Endodermal cell (in vitro differentiated cells): ENCODE data around the gene PCGF6. TPM values are rescaled to one million over a fixed set of nuclear protein-coding genes. Genes with fewer than 3 reads are reported as not detected.
"Not testable (repeated sequence)": the region's sequence is repeated elsewhere in the genome, so short reads cannot be mapped to it uniquely, and the experiment has no call there.

Experiments used
- DNase-seq: peaks from one replicate; pipeline ENCODE4 v3.0.0-alpha.2; 2017
- H3K27ac ChIP-seq: 2 replicates; pipeline ENCODE4 v1.5.1; 2013; ENCODE audit warnings: mild to moderate bottlenecking, low read depth, low read length, moderate library complexity
- H3K27me3 ChIP-seq: 2 replicates; pipeline ENCODE4 v1.6.1; 2013; ENCODE audit warnings: mild to moderate bottlenecking, low read length, moderate library complexity; ENCODE audit not compliant: insufficient read depth, control insufficient read depth, poor library complexity, severe bottlenecking
- H3K36me3 ChIP-seq: 2 replicates; pipeline ENCODE4 v1.7.0; 2013; ENCODE audit warnings: mild to moderate bottlenecking, low read length, moderate library complexity; ENCODE audit not compliant: control insufficient read depth, insufficient read depth
- H3K4me1 ChIP-seq: one replicate; pipeline ENCODE4 v1.7.0; 2013; ENCODE audit warnings: low read length; ENCODE audit not compliant: control insufficient read depth, insufficient read depth
- H3K4me3 ChIP-seq: 2 replicates; pipeline ENCODE4 v1.5.1; 2013; ENCODE audit warnings: mild to moderate bottlenecking, low read length, moderate library complexity
- H3K9ac ChIP-seq: 2 replicates; pipeline ENCODE4 v1.6.1; 2013; ENCODE audit warnings: mild to moderate bottlenecking, low read length, moderate library complexity; ENCODE audit not compliant: poor library complexity, severe bottlenecking; ENCODE audit errors: extremely low read depth
- H3K9me3 ChIP-seq: 2 replicates; pipeline ENCODE4 v1.6.1; 2013; ENCODE audit warnings: mild to moderate bottlenecking, low read length, moderate library complexity; ENCODE audit not compliant: control insufficient read depth
- H3K27ac Mint-ChIP-seq: 2 replicates; pipeline ENCODE4 v1.8.0; 2020; ENCODE audit warnings: mixed read lengths
- H3K27me3 Mint-ChIP-seq: 2 replicates; pipeline ENCODE4 v1.8.0; 2021; ENCODE audit warnings: mild to moderate bottlenecking, mixed read lengths; ENCODE audit not compliant: insufficient read depth
- H3K36me3 Mint-ChIP-seq: 2 replicates; pipeline ENCODE4 v1.8.0; 2020; ENCODE audit warnings: low read depth, mixed read lengths
- H3K4me1 Mint-ChIP-seq: 2 replicates; pipeline ENCODE4 v1.8.0; 2020; ENCODE audit warnings: mixed read lengths
- H3K4me3 Mint-ChIP-seq: 2 replicates; pipeline ENCODE4 v1.8.0; 2020; ENCODE audit warnings: mild to moderate bottlenecking, moderate library complexity, mixed read lengths
- H3K9me3 Mint-ChIP-seq: 2 replicates; pipeline ENCODE4 v1.8.0; 2020; ENCODE audit warnings: mild to moderate bottlenecking, mixed read lengths
- WGBS, 2 experiments: methylation state at CpG; one replicate each; pipeline versions ENCODE4 v1.1.5 to v1.1.7; 2013; ENCODE audit warnings: missing lambda C conversion rate in 2 of 2, mixed read lengths in 1 of 2; ENCODE audit not compliant: insufficient coverage in 1 of 2, insufficient read length in 1 of 2; 5-methylcytosine and 5-hydroxymethylcytosine counted together
- total RNA-seq, 2 donors: library from RNA; stranded (reverse); fragmentation: NEBNext Ultra II Directional in 1 of 2; extraction: Animal tissue kit (Norgen Biotek cat#: 25700) in 1 of 2; gene quantifications; 2 replicates in 1 of 2; 3 replicates in 1 of 2; pipeline ENCODE4 v1.2.1, GENCODE V29; 2021
- TF ChIP-seq, protein P1 (sequence below): fragments of 200-600 bp; sonication (generic); conservative IDR thresholded peaks from 2 replicates; pipeline ENCODE4 v1.5.0; 2021; ENCODE audit warnings: antibody characterized with exemption, mild to moderate bottlenecking

PCGF6 gene
- total RNA-seq, 2 donors from 2014 or later: 18.9 to 20.5 TPM

- Histone ChIP-seq H3K4me1 (no peaks in the 10 kb centered on the region), H3K9me3 (no peaks in the 10 kb centered on the region), H3K27me3 (no peaks in the 10 kb centered on the region), H3K9ac (no peak overlapping the region), H3K4me3 (no peak overlapping the region), H3K27ac (no peak overlapping the region), H3K36me3 (no peaks in the 10 kb centered on the region)
- TF ChIP-seq, protein P1, sequence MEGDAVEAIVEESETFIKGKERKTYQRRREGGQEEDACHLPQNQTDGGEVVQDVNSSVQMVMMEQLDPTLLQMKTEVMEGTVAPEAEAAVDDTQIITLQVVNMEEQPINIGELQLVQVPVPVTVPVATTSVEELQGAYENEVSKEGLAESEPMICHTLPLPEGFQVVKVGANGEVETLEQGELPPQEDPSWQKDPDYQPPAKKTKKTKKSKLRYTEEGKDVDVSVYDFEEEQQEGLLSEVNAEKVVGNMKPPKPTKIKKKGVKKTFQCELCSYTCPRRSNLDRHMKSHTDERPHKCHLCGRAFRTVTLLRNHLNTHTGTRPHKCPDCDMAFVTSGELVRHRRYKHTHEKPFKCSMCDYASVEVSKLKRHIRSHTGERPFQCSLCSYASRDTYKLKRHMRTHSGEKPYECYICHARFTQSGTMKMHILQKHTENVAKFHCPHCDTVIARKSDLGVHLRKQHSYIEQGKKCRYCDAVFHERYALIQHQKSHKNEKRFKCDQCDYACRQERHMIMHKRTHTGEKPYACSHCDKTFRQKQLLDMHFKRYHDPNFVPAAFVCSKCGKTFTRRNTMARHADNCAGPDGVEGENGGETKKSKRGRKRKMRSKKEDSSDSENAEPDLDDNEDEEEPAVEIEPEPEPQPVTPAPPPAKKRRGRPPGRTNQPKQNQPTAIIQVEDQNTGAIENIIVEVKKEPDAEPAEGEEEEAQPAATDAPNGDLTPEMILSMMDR: no peak
- no peaks in the 10 kb centered on the region for H3K36me3 Mint-ChIP-seq
- H3K4me1 Mint-ChIP-seq: no peaks in the 10 kb centered on the region
- no peak overlapping the region for H3K4me3 Mint-ChIP-seq
- no peak overlapping the region for H3K27ac Mint-ChIP-seq
- WGBS, 2 experiments: 89 to 92% methylated on average over 3 to 5 of the region's 5 CpGs
- DNase-seq: no peak
- H3K27me3 Mint-ChIP-seq: no peaks in the 10 kb centered on the region
- no peaks in the 10 kb centered on the region for H3K9me3 Mint-ChIP-seq
Measured at GRCh38 chr10:103355906-103356599, 5.1 kb upstream of the PCGF6 start.

GRCh38 chr10:103354567-103354966 is 3.6 kb upstream of the PCGF6 start:
- not testable (repeated sequence) for H3K4me1 Mint-ChIP-seq, H3K4me3 ChIP-seq, H3K9me3 ChIP-seq, H3K27me3 ChIP-seq, H3K27ac Mint-ChIP-seq, H3K4me1 ChIP-seq, H3K27ac ChIP-seq, H3K9ac ChIP-seq, H3K36me3 ChIP-seq, H3K4me3 Mint-ChIP-seq, H3K9me3 Mint-ChIP-seq, H3K36me3 Mint-ChIP-seq, DNase-seq, H3K27me3 Mint-ChIP-seq
- WGBS, 2 experiments: 86 to 88% methylated on average over 3 to 4 of the region's 4 CpGs

- no peaks in the 10 kb centered on the region for H3K9me3 ChIP-seq
- Mint-ChIP-seq H3K27me3 (no peaks in the 10 kb centered on the region), H3K4me1 (no peaks in the 10 kb centered on the region), H3K36me3 (peaks cover 5% of the 10 kb centered on the region), H3K27ac (peak overlapping the region; percentile 10), H3K4me3 (no peak overlapping the region), H3K9me3 (no peaks in the 10 kb centered on the region)
- no peak for DNase-seq
- whole genome bisulfite sequencing, 2 experiments: 33 to 60% methylated on average over 1 of the region's 2 CpGs
- no peak overlapping the region for H3K4me3 ChIP-seq
- TF ChIP-seq, protein P1: peak; percentile 34
- H3K9ac ChIP-seq: no peak overlapping the region
- H3K27me3 ChIP-seq: no peaks in the 10 kb centered on the region
- no peaks in the 10 kb centered on the region for H3K4me1 ChIP-seq
- peaks cover 7% of the 10 kb centered on the region for H3K36me3 ChIP-seq
- H3K27ac ChIP-seq: no peak overlapping the region
Measured at GRCh38 chr10:103353281-103353680, 2.3 kb upstream of the PCGF6 start.

GRCh38 chr10:103350175-103350516 is 794 bp downstream of the PCGF6 start:
- peaks cover 31% of the 10 kb centered on the region for H3K36me3 ChIP-seq
- TF ChIP-seq, protein P1: no peak
- H3K27me3 ChIP-seq: no peaks in the 10 kb centered on the region
- Mint-ChIP-seq H3K4me1 (no peaks in the 10 kb centered on the region), H3K9me3 (no peaks in the 10 kb centered on the region), H3K27ac (peak overlapping the region; percentile 82), H3K36me3 (peaks cover 29% of the 10 kb centered on the region), H3K4me3 (peak overlapping the region; percentile 83), H3K27me3 (no peaks in the 10 kb centered on the region)
- 56 to 58% methylated on average over 12 to 16 of the region's 16 CpGs for WGBS, 2 experiments
- H3K27ac ChIP-seq: no peak overlapping the region
- no peak for DNase-seq
- no peaks in the 10 kb centered on the region for H3K4me1 ChIP-seq
- peak overlapping the region; percentile 85 for H3K9ac ChIP-seq
- peak overlapping the region; percentile 88 for H3K4me3 ChIP-seq
- no peaks in the 10 kb centered on the region for H3K9me3 ChIP-seq
